Endothelial cell of umbilical vein (primary cell): ENCODE results near the gene KCNJ6. TPM values are rescaled to one million over a fixed set of nuclear protein-coding genes. Genes with fewer than 3 reads are reported as not detected.

ENCODE experiments used
- BruUV-seq: library from RNA; stranded (reverse); fragments of 400-500 nt; replicated peaks from 2 replicates; lab custom pipeline; 2021; lab: Mats Ljungman, UMichigan
- CTCF ChIA-PET: fragments of 300-600, 350-600 bp; sonication (Branson Sonifier 250); formaldehyde crosslinking; loops from one replicate; lab custom pipeline; 2021; ENCODE audit warnings: antibody characterized with exemption, inconsistent platforms; lab: Charles Lee
- POLR2A ChIA-PET: fragments of 300-600, 350-600 bp; sonication (Branson Sonifier 250); formaldehyde crosslinking; loops from one replicate; lab custom pipeline; 2021; ENCODE audit warnings: antibody characterized with exemption, inconsistent platforms; lab: Charles Lee
- DNase-seq: peaks from one replicate; pipeline ENCODE4 v3.0.0-alpha.2; 2011; ENCODE audit warnings: low read depth, low spot score
- FAIRE-seq: peaks from 2 replicates; lab custom pipeline; 2011; peaks lifted over from hg19 to GRCh38; lab: Jason Lieb, UNC
- H2AFZ ChIP-seq: 2 replicates; pipeline ENCODE4 v1.6.0; 2012; ENCODE audit warnings: low read depth, low read length, control low read depth, inconsistent platforms
- H3K27ac ChIP-seq: 2 replicates; pipeline ENCODE4 v1.5.1; 2011; ENCODE audit warnings: low read depth, mild to moderate bottlenecking, control low read depth, low read length, moderate library complexity; ENCODE audit not compliant: insufficient read depth
- H3K27me3 ChIP-seq, 2 experiments: 2 replicates each; pipeline versions ENCODE4 v1.6.0 to v1.6.1; 2011; ENCODE audit warnings: low read length in 2 of 2, mixed read lengths in 1 of 2; ENCODE audit not compliant: control insufficient read depth in 2 of 2, insufficient read depth in 2 of 2
- H3K36me3 ChIP-seq, 2 experiments: 2 replicates in 1 of 2; 3 replicates in 1 of 2; pipeline ENCODE4 v1.5.1; 2011; ENCODE audit warnings: low read length in 2 of 2, mild to moderate bottlenecking in 1 of 2, moderate library complexity in 1 of 2; ENCODE audit not compliant: control insufficient read depth in 2 of 2, insufficient read depth in 2 of 2; ENCODE audit errors: extremely low read depth in 1 of 2
- H3K4me1 ChIP-seq: 3 replicates; pipeline ENCODE4 v1.5.1; 2011; ENCODE audit warnings: mild to moderate bottlenecking, low read length; ENCODE audit not compliant: control insufficient read depth, insufficient read depth; ENCODE audit errors: extremely low read depth
- H3K4me2 ChIP-seq: 2 replicates; pipeline ENCODE4 v1.6.1; 2011; ENCODE audit warnings: low read length, control low read depth, mixed read lengths; ENCODE audit not compliant: insufficient read depth
- H3K4me3 ChIP-seq, 3 experiments: fragments of 200-600 bp in 1 of 3; sonication (generic), shearing (Covaris generic) in 1 of 3; replicated peaks in 1 of 3; 2 replicates each; pipeline ENCODE4 v1.5.1; 2011 to 2016; ENCODE audit warnings: control low read depth in 3 of 3, low read length in 3 of 3, mild to moderate bottlenecking in 2 of 3, inconsistent platforms in 1 of 3, low read depth in 1 of 3, moderate library complexity in 1 of 3; ENCODE audit not compliant: insufficient read depth in 1 of 3
- H3K79me2 ChIP-seq: 2 replicates; pipeline ENCODE4 v1.6.0; 2012; ENCODE audit warnings: low read length, inconsistent platforms; ENCODE audit not compliant: control insufficient read depth, insufficient read depth
- H3K9ac ChIP-seq: replicated peaks from 2 replicates; pipeline ENCODE3; 2011; ENCODE audit warnings: low read length, control low read depth; ENCODE audit not compliant: insufficient read depth; ENCODE audit errors: extremely low read depth
- H3K9me1 ChIP-seq: replicated peaks from 3 replicates; pipeline ENCODE4 v1.6.0; 2011; ENCODE audit warnings: mild to moderate bottlenecking, low read length; ENCODE audit not compliant: control insufficient read depth, insufficient read depth; ENCODE audit errors: extremely low read depth
- H3K9me3 ChIP-seq: replicated peaks from 2 replicates; pipeline ENCODE4 v1.5.1; 2012; ENCODE audit warnings: low read length, inconsistent platforms; ENCODE audit not compliant: control insufficient read depth, insufficient read depth
- H4K20me1 ChIP-seq: replicated peaks from 2 replicates; pipeline ENCODE3; 2011; ENCODE audit warnings: mild to moderate bottlenecking, low read length; ENCODE audit not compliant: control insufficient read depth, insufficient read depth; ENCODE audit errors: extremely low read depth
- EZH2 ChIP-seq: IDR thresholded peaks from 2 replicates; pipeline ENCODE4 v1.6.1; 2012; ENCODE audit warnings: borderline replicate concordance, low read depth, mild to moderate bottlenecking, moderate library complexity, low read length, inconsistent platforms; ENCODE audit not compliant: severe bottlenecking
- JUN ChIP-seq: IDR thresholded peaks from 2 replicates; pipeline ENCODE4 v1.6.1; 2011; ENCODE audit warnings: borderline replicate concordance, low read depth; ENCODE audit not compliant: insufficient read length, insufficient read depth
- dilution Hi-C: fragments of 300-500 bp; cut with MboI; formaldehyde crosslinking; loops from one replicate; pipeline ENCODE4 v1.15.0; 2019; ENCODE audit warnings: low sequenced_read_pairs; ENCODE audit not compliant: extremely low pct_ligation_motif_present
- intact Hi-C: fragments of 100-400 bp; cut with micrococcal nuclease; formaldehyde crosslinking; loops from one replicate; pipeline ENCODE4 v1.10.0; 2022
- polyA plus RNA-seq, 4 experiments: library from polyadenylated mRNA; depleted of rRNA in 3 of 4; stranded (reverse) in 3 of 4; unstranded in 1 of 4; fragments of >200 nt; gene quantifications; 2 replicates each; pipeline versions ENCODE4 v1.2.1 to v1.2.3, GENCODE V29; 2011 to 2012; ENCODE audit warnings: missing spikeins in 1 of 4
- total RNA-seq: library from RNA; stranded (reverse); gene quantifications from 2 replicates; pipeline ENCODE4 v1.2.3, GENCODE V29; 2021
- TF ChIP-seq, protein P1 (sequence below): IDR thresholded peaks from 2 replicates; pipeline ENCODE4 v1.6.1; 2011; ENCODE audit not compliant: insufficient read depth, insufficient read length
- TF ChIP-seq, protein P2 (sequence below), 2 donors: IDR thresholded peaks; 1 replicate in 1 of 2; 2 replicates in 1 of 2; pipeline ENCODE4 v1.5.1; 2011; ENCODE audit warnings: low read length in 2 of 2, mild to moderate bottlenecking in 2 of 2, moderate library complexity in 2 of 2, control low read depth in 1 of 2, inconsistent platforms in 1 of 2, low read depth in 1 of 2; ENCODE audit not compliant: insufficient read depth in 1 of 2; ENCODE audit errors: extremely low read depth in 1 of 2

The KCNJ6 gene
- total and polyA plus RNA-seq, 2 donors (not counting 3 experiments of a cell fraction or from before 2014, with no cell fraction given) = not detected

GRCh38 chr21:37700641-37701202 is 215.5 kb downstream of the KCNJ6 start:
- dilution Hi-C loops = no loop called here
- CTCF ChIA-PET = interaction anchor here (0.7 to 2.8 kb wide), 33 partner anchors 9 to 724 kb away, joined by 3 to 46 read pairs (median 4); no protein-coding TSS in a partner anchor
- no peaks in the 10 kb centered on the region for H4K20me1 ChIP-seq
- DNase-seq (peak; percentile 56), FAIRE-seq (peak; percentile 89)
- no peaks in the 10 kb centered on the region for H3K9me3 ChIP-seq
- no peak overlapping the region for H3K27ac ChIP-seq
- H3K79me2 ChIP-seq = no peaks in the 10 kb centered on the region
- H3K9ac ChIP-seq = no peak overlapping the region
- intact Hi-C loops = loop anchor here (1.0 to 2.0 kb wide), 4 partner anchors 216 to 656 kb away; partner anchors contain the start of gene KCNJ6
- POLR2A ChIA-PET = no interaction called here
- H3K27me3 ChIP-seq = peaks cover 10 to 12% of the 10 kb centered on the region in 2 experiments
- BruUV-seq = no TSS peak
- H3K36me3 ChIP-seq = no peaks in the 10 kb centered on the region
- no peaks in the 10 kb centered on the region for H3K9me1 ChIP-seq
- H3K4me2 ChIP-seq = no peak overlapping the region
- no peaks in the 10 kb centered on the region for H3K4me1 ChIP-seq
- no peak overlapping the region for H3K4me3 ChIP-seq
- H2AFZ ChIP-seq = no peak overlapping the region
- no peak for TF ChIP-seq JUN
- TF ChIP-seq, protein P1, sequence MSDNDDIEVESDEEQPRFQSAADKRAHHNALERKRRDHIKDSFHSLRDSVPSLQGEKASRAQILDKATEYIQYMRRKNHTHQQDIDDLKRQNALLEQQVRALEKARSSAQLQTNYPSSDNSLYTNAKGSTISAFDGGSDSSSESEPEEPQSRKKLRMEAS = peak; percentile 57
- TF ChIP-seq, protein P2, sequence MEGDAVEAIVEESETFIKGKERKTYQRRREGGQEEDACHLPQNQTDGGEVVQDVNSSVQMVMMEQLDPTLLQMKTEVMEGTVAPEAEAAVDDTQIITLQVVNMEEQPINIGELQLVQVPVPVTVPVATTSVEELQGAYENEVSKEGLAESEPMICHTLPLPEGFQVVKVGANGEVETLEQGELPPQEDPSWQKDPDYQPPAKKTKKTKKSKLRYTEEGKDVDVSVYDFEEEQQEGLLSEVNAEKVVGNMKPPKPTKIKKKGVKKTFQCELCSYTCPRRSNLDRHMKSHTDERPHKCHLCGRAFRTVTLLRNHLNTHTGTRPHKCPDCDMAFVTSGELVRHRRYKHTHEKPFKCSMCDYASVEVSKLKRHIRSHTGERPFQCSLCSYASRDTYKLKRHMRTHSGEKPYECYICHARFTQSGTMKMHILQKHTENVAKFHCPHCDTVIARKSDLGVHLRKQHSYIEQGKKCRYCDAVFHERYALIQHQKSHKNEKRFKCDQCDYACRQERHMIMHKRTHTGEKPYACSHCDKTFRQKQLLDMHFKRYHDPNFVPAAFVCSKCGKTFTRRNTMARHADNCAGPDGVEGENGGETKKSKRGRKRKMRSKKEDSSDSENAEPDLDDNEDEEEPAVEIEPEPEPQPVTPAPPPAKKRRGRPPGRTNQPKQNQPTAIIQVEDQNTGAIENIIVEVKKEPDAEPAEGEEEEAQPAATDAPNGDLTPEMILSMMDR (IDR thresholded peaks at IDR 0.05; ENCODE audit: extremely low read depth in 1 of 2, insufficient read depth in 1 of 2, low read depth in 1 of 2, low read length in 2 of 2) = peak; percentile 58 to 74
- no peak for TF ChIP-seq EZH2
